ENCODE results near the gene TRPM3. TPM values are rescaled to one million over a fixed set of nuclear protein-coding genes. Genes with fewer than 3 reads are reported as not detected.

Gene TRPM3
- polyA plus RNA-seq, 12 donors, result 0.16 to 2.0 (median 0.36) TPM; not detected in 2

DNA sequence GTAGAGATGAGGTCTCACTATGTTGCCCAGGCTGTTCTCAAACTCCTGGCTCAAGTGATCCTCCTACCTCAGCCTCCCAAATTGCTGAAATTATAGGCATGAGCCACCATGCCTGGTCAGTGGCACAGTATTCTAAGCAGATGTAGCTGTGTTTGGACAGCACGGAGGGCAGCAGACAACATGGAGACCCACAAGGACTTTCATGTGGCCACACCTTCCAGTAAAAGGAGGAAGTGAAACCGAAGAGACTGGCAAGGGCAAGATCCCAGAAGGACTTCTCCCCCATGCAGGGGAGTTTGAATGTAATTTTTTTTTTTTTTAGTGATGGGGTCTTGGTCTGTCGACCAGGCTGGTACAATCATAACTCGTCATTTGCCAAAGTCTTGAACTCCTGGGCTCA lies 172.2 kb downstream of the TRPM3 start:
- no peak for DNase-seq

DNA sequence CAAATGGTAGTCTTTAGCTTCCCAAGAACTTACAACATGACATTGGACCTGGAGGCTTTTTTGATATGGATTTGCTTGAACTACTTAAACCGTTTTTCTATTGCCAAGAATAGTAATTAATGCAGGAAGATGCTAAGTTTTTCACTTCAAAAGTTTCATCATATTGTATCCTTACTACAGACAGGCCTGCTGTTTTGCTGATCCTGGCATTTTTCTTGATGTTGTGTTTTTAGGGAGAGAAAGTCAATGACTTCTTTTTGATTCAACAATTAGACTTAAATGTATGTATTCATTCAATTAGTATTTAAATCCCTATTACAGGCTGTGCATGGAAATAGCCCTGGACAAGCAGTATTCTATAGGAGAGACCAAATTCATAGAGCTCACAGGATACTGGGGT lies 172.7 kb downstream of the TRPM3 start:
- no peak for DNase-seq

DNA sequence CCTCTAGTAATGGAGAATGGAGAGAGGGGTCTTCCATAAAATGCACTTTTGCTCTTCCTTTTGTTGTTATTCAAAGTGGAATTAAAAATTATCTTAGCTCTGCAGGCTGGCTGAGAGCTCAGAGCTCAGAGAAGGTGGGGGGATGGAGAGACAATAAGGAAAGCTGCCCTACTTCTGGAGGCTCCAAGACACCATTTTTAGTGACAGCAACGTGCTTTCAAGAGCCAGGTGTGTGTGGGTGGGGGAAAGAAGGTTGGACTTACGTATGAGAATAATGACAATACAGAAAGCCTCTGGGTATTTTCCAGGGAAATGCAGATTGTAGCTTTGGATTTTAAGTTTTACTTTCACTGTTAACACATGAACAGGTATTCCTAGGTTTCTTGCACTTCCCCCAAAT lies 173.9 kb downstream of the TRPM3 start:
- no peak for DNase-seq

DNA sequence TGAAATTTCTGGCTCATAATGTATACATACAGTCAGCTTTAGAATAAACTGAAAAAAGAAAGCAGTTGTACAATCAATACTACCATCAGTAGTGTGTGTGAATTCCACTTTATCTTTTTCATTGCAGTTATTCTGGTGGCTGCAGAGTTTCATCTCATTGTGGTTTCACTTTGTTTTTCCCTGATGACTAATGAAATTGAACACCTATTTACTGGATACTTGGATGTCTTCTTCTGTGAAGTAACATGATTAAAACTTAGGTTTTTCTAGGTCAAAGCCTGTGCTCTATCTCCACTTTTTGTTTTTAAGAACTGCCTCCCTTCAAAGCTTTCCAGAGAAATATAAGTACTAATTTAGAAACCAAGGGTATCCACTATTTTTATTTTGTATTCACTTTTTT lies 174.3 kb downstream of the TRPM3 start:
- no peak for DNase-seq

DNA sequence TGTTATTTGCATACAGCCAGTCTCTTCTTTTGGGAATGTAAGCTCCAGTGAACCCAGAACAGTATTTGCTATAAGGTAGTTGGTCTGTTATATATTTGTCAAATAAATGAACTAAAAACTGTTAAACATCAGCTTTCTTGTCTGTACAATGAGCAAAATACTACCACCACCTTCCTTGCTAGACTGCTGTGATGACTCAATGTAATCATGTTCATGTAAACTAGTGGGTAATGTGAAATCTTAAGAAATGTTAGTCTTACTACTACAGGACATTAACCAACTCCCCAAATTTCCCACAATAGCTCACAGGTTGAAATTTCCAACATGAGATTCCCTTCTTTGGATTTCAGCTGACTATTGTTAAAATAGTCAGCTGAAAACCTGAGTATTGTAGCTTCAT lies 176.1 kb downstream of the TRPM3 start:
- DNase-seq, result no peak

- DNase-seq, result no peak
These were observed 180.2 kb downstream of the TRPM3 start for GRCh38 chr9:70941191-70941590.

- DNase-seq, result no peak
These were observed 180.8 kb downstream of the TRPM3 start for GRCh38 chr9:70940605-70941004.

- no peak for DNase-seq
These were observed 184.9 kb downstream of the TRPM3 start for GRCh38 chr9:70936536-70936935.

GRCh38 chr9:70935856-70936255 lies 185.6 kb downstream of the TRPM3 start:
- no peak for DNase-seq

GRCh38 chr9:70934642-70935041 lies 186.8 kb downstream of the TRPM3 start:
- no peak for DNase-seq

DNA sequence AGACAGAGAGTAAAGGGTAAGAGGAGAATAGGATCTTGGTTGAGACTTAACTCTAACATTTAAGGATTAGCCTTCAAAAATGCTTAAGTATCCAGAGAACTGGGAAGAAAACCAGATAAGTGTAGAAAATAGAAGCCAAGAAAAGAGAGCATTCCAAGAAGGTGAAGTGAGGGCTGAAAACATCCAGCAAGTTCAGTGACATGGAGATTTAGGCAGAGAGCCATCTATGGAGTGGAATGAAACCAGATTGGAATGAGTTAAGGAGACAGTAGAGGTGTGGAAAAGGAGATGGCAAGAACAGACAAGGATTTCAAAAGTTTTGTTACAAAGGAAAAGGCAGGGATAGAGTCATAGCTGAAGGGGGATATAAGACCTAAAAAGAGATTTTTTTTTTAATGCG lies 188.1 kb downstream of the TRPM3 start:
- DNase-seq, result peak; percentile 29

- DNase-seq, result no peak
These were observed 189.3 kb downstream of the TRPM3 start for GRCh38 chr9:70932097-70932496.

DNA sequence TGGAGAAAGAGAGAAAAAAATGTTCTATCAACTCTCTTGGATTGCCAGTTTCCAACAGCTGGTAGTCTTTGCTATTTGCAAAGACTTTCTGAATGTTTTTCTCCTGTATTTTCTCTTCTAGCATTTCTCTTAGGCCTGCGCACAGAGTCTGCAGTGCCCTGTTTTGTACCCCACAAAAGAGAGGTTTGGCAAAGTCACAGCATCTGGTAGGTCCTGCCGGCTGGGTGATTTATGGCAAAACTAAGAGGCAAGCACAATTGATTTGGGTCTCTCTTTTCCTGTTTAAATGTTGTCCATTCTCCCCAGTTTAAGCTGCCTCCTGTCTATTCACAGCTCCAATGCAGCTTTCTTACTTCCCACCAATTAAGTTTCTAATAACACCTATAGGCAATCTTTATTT lies 193.9 kb downstream of the TRPM3 start:
- DNase-seq, result no peak

- DNase-seq, result peak; percentile 77
These were observed 196.4 kb downstream of the TRPM3 start for GRCh38 chr9:70924895-70925547.

GRCh38 chr9:70924380-70924779 lies 197.0 kb downstream of the TRPM3 start:
- DNase-seq, result peak; percentile 52

GRCh38 chr9:70923961-70924360 lies 197.5 kb downstream of the TRPM3 start:
- no peak for DNase-seq

DNA sequence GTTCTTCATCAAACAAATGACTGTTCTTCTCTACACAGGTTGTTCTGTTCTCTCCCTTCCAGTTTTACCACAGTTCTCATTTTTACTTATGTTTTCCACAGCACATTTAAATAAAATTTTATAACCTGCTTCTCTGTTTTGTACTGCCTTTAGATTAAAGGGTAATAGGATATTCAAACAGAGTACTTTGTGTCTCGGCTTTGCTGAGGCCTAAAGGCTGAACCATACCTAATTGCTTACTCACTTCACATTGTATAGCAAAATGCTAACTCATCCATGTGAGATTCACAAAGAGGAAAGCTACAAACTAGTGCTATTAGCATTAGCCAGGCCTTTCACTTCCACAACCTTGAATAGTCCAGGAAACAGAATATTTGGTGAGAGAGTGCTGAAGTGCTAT lies 200.3 kb downstream of the TRPM3 start:
- DNase-seq, result no peak

GRCh38 chr9:70917277-70917676 lies 204.1 kb downstream of the TRPM3 start:
- no peak for DNase-seq

- no peak for DNase-seq
These were observed 209.6 kb downstream of the TRPM3 start for GRCh38 chr9:70911791-70912190.

DNA sequence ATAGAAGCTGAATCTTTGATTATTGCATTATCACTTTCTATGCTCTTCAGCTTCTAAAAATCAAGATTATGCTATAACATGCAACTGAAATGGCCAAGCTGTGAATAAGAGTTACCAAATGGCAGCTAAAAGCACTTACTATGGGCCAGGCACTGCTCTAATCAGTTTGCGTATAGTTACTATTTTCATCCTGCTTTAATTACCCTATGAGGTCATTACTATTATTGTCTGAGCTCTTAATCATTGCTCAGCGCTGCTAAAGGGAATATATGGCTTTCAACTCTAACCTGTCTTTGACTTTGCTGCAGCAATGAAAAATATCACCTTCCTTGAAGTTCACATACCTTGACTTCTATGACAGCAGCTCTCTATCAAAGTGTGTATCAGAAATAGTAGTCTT lies 210.8 kb downstream of the TRPM3 start:
- DNase-seq, result no peak

- peak; percentile 24 for DNase-seq
These were observed 218.7 kb downstream of the TRPM3 start for GRCh38 chr9:70902692-70903131.

DNA sequence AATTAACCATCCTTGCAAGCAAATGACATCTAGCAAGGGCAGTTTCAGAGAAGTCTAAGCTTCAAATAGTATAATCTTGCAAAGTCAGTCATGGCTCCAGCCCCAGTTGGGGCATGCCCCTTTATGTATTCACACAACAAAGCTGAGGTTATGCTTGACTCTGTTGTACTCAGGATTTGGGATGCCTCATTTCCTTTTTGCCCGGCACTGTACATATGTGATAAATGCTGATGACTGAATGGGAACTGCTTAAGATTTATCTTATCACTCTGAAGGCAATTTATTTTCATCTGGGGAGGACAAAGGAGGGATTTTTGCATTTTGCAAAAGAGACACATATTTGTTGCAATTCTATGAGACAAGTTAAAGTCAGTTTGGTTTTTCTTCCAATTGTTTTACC lies 219.2 kb downstream of the TRPM3 start:
- DNase-seq, result no peak

DNA sequence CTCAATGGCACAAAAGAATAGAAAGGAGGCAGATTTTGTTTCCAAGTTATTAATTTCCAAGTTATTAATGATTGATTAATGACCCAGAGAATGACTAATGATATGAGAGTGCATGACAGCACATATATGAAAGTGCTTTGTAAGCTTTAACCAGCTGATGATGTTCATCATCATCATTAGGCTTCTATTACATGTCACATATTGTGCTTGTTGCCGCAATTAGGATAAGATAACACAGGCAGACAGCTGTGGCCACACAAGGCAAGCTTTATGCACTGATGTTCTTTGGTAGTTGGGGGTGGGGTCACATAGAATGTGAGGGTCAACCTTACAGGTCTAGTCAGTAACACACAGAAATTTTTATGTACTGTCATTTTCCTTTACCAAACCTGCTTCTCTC lies 219.7 kb downstream of the TRPM3 start:
- no peak for DNase-seq

DNA sequence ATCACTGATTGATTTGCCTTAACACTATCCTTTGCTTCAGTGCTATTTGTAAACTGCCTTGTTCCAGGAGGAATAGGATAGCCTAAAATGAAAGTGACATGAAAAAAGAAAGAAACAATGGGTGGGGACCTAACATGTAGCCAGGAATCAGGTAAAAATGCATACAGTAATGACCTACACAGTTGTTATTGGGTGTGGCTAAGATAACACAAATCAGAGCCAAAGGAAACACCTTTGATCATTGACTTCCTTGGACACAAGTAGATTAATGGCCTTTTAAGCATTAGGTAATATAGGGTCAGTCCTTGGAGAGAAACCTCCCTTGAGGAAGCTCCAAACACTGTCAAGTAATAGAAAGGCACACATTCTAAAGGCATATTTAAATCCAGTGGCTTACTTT lies 220.4 kb downstream of the TRPM3 start:
- DNase-seq, result no peak

All from muscle of arm (tissue), 12 donors.